Activated naive CD8-positive, alpha-beta T cell treated with anti-CD3 and anti-CD28 coated beads, Interleukin-2, amount 10 ng/mL, durations not matched to agents 7 days and 5 days (primary cell): Measurements from ENCODE around the gene RIMS1. TPM values are rescaled to one million over a fixed set of nuclear protein-coding genes. Genes with fewer than 3 reads are reported as not detected.

Source experiments
- ATAC-seq: fragments of 150-1000 bp; cut with Tn5 transposase; one replicate; pipeline ENCODE4 v1.10.0; 2021; ENCODE audit warnings: low read depth, moderate library complexity
- POLR2A ChIA-PET: fragments of 350-600 bp; sonication (Branson Sonifier 250); formaldehyde crosslinking; loops from one replicate; lab custom pipeline; 2021; ENCODE audit warnings: antibody characterized with exemption; lab: Charles Lee
- DNase-seq: peaks from one replicate; pipeline ENCODE4 v3.0.0; 2021
- H3K27ac Mint-ChIP-seq: one replicate; pipeline ENCODE4 v1.8.0; 2022; ENCODE audit warnings: mild to moderate bottlenecking, mixed read lengths
- H3K27me3 Mint-ChIP-seq: one replicate; pipeline ENCODE4 v1.8.0; 2022; ENCODE audit warnings: mild to moderate bottlenecking, moderate library complexity, mixed read lengths
- H3K36me3 Mint-ChIP-seq: one replicate; pipeline ENCODE4 v1.8.0; 2021; ENCODE audit warnings: mild to moderate bottlenecking, mixed read lengths
- H3K4me1 Mint-ChIP-seq: one replicate; pipeline ENCODE4 v1.8.0; 2021; ENCODE audit warnings: mixed read lengths
- H3K4me3 Mint-ChIP-seq: one replicate; pipeline ENCODE4 v1.8.0; 2022; ENCODE audit warnings: mild to moderate bottlenecking, moderate library complexity, mixed read lengths
- H3K9me3 Mint-ChIP-seq: one replicate; pipeline ENCODE4 v1.8.0; 2021; ENCODE audit warnings: mixed read lengths
- total RNA-seq, 2 experiments: library from RNA; stranded (reverse); gene quantifications; one replicate each; pipeline ENCODE4 v1.2.3, GENCODE V29; 2021

RIMS1 gene, protein sequence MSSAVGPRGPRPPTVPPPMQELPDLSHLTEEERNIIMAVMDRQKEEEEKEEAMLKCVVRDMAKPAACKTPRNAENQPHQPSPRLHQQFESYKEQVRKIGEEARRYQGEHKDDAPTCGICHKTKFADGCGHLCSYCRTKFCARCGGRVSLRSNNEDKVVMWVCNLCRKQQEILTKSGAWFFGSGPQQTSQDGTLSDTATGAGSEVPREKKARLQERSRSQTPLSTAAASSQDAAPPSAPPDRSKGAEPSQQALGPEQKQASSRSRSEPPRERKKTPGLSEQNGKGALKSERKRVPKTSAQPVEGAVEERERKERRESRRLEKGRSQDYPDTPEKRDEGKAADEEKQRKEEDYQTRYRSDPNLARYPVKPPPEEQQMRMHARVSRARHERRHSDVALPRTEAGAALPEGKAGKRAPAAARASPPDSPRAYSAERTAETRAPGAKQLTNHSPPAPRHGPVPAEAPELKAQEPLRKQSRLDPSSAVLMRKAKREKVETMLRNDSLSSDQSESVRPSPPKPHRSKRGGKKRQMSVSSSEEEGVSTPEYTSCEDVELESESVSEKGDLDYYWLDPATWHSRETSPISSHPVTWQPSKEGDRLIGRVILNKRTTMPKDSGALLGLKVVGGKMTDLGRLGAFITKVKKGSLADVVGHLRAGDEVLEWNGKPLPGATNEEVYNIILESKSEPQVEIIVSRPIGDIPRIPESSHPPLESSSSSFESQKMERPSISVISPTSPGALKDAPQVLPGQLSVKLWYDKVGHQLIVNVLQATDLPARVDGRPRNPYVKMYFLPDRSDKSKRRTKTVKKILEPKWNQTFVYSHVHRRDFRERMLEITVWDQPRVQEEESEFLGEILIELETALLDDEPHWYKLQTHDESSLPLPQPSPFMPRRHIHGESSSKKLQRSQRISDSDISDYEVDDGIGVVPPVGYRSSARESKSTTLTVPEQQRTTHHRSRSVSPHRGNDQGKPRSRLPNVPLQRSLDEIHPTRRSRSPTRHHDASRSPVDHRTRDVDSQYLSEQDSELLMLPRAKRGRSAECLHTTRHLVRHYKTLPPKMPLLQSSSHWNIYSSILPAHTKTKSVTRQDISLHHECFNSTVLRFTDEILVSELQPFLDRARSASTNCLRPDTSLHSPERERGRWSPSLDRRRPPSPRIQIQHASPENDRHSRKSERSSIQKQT (N-terminal part only)
- total RNA-seq = not detected

DNA sequence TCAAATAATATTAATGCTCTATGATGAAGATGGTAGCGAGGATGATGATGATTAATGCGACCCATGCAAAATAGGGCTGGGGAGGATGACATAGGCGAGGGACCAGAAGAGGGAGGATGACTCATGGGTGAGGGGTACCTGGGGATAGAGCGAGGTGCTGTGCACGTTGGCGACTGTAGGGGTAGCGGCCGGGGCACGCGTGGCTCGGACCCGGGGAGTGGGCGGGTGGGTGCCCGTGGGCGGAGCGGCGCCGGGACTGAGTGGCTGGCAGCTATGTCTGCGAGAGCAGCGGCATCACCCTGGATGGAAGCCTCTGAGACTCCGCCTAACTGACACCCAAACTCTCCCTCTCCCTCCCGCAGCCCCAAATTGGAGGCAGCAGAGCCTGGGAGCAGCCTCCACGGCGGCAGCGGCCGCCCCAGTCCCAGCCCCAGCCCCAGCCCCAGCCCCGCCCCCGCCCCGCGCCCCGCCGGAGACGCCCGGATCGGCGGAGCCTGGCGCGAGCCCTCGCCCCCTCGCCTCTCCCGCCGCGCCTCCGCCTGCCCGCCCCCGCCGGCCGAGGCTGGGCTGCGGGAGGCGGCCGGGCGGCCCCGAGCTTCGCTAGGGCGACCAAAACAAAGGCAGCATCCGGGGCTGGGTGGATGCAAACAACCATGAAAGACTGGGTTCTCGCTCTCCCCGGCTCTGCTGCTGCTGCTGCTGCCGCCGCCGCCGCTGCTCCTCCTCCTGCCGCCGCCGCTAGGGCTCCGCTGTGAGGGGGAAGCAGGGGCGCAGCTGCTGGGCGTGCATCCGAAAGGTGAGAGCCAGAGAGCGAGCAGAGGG lies at the start of gene RIMS1:
Gene RIMS1 (plus strand): TSS at position 367 of the 822 bp plus-strand sequence. CDS start 474 bp downstream, outside the sequence.
- peak within 1 kb of the TSS; percentile 14 for H3K27ac Mint-ChIP-seq
- peak; percentile 29 for DNase-seq
- POLR2A ChIA-PET = no interaction called here

DNA sequence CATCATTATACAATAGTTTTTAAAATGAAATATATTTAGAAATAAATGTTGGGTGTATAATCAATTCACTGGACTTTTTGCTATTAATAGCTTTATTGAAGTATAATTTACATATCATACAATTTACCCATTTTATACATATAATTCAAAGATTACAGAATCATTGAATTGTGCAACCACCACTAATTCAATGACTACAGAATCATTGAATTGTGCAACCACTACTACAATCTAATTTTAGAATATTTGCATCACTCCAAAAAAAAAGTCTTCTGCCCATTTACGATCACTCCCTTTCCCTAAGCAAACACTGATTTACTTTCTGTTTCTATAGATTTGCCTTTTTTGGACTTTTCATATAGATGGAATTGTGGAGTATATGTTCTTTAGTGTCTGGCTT lies 35.1 kb upstream of the RIMS1 start:
- no peak overlapping the region for H3K4me3 Mint-ChIP-seq
- DNase-seq (no peak), ATAC-seq (no peak)
- no peaks in the 10 kb centered on the region for H3K36me3 Mint-ChIP-seq
- POLR2A ChIA-PET = no interaction called here
- H3K27ac Mint-ChIP-seq = no peak overlapping the region
- no peaks in the 10 kb centered on the region for H3K27me3 Mint-ChIP-seq
- no peaks in the 10 kb centered on the region for H3K4me1 Mint-ChIP-seq
- no peaks in the 10 kb centered on the region for H3K9me3 Mint-ChIP-seq

More for the DNA sequence above, at the start of gene RIMS1:
- Mint-ChIP-seq H3K36me3 (no peaks in the 10 kb centered on the region), H3K9me3 (no peaks in the 10 kb centered on the region), H3K27me3 (peaks cover 21% of the 10 kb centered on the region), H3K4me1 (peaks cover 2% of the 10 kb centered on the region), H3K4me3 (no peak within 1 kb of the TSS)
- ATAC-seq = peak; percentile 50

DNA sequence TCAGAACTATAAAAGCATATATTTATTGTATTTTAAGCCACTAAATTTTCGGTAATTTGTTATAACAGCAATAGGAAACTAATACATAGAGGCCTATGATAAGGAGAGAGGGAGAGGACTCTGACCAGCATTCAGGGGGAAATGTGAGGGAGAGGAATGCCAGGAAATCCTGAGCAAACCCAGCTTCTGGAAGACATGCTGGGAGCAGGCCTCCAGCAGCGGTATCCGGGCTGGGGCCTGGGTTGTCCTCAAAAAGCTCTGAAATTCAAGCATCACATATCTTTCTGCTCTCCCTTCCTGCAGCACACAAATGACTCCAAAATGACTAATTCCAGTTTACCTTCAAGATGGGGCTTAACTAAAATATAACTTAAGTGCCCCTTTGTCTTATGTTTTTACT lies 33.4 kb upstream of the RIMS1 start:
- no peak overlapping the region for H3K27ac Mint-ChIP-seq
- no peaks in the 10 kb centered on the region for H3K27me3 Mint-ChIP-seq
- no peak overlapping the region for H3K4me3 Mint-ChIP-seq
- POLR2A ChIA-PET = no interaction called here
- ATAC-seq (no peak), DNase-seq (no peak)
- no peaks in the 10 kb centered on the region for H3K36me3 Mint-ChIP-seq
- no peaks in the 10 kb centered on the region for H3K9me3 Mint-ChIP-seq
- H3K4me1 Mint-ChIP-seq = no peaks in the 10 kb centered on the region

- Mint-ChIP-seq H3K36me3 (no peaks in the 10 kb centered on the region), H3K27ac (no peak overlapping the region), H3K4me3 (no peak overlapping the region), H3K27me3 (no peaks in the 10 kb centered on the region), H3K4me1 (no peaks in the 10 kb centered on the region), H3K9me3 (no peaks in the 10 kb centered on the region)
- POLR2A ChIA-PET = no interaction called here
- no peak for ATAC-seq
- DNase-seq = no peak
These were observed 30.9 kb upstream of the RIMS1 start for GRCh38 chr6:71855406-71855805.

- DNase-seq (no peak), ATAC-seq (no peak)
- no peaks in the 10 kb centered on the region for H3K4me1 Mint-ChIP-seq
- H3K4me3 Mint-ChIP-seq = no peak overlapping the region
- no peaks in the 10 kb centered on the region for H3K9me3 Mint-ChIP-seq
- no peaks in the 10 kb centered on the region for H3K36me3 Mint-ChIP-seq
- no peak overlapping the region for H3K27ac Mint-ChIP-seq
- H3K27me3 Mint-ChIP-seq = no peaks in the 10 kb centered on the region
- POLR2A ChIA-PET = no interaction called here
These were observed 7.3 kb upstream of the RIMS1 start for GRCh38 chr6:71879016-71879415.

GRCh38 chr6:71887006-71887743 lies 825 bp downstream of the RIMS1 start:
- POLR2A ChIA-PET = no interaction called here
- Mint-ChIP-seq H3K27ac (no peak overlapping the region), H3K27me3 (peaks cover 21% of the 10 kb centered on the region), H3K4me3 (no peak overlapping the region), H3K9me3 (no peaks in the 10 kb centered on the region), H3K4me1 (peaks cover 2% of the 10 kb centered on the region), H3K36me3 (no peaks in the 10 kb centered on the region)
- ATAC-seq = no peak
- DNase-seq = no peak

DNA sequence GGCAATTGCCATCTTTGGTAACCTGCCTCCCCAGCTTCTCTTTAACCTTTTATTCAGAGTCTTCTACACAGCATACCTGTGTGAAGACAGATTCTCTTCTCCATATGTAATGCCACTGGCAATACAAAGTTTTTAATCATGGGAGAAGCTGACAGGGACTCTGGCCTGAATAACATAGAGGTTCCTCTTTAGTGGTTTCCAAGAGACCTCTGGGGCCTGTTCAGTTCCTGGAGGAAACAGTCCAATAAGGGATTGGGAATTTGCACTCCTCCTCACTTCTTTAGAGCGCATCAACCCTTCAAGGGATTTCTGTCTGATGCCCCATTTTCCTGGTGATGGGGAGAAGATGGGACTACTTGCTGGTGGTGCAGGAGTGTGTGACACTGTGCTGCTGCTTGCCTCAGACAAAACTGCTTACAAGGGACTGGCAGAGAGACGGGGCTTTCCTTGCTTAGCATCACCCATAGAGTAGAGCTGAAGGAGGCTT lies 1.4 kb downstream of the RIMS1 start:
- no peak overlapping the region for H3K4me3 Mint-ChIP-seq
- POLR2A ChIA-PET = no interaction called here

GRCh38 chr6:71888756-71889340 lies 2.5 kb downstream of the RIMS1 start:
- no peak for ATAC-seq
- no peak overlapping the region for H3K27ac Mint-ChIP-seq
- peaks cover 2% of the 10 kb centered on the region for H3K4me1 Mint-ChIP-seq
- H3K36me3 Mint-ChIP-seq = no peaks in the 10 kb centered on the region
- POLR2A ChIA-PET = no interaction called here
- peaks cover 21% of the 10 kb centered on the region for H3K27me3 Mint-ChIP-seq
- H3K9me3 Mint-ChIP-seq = no peaks in the 10 kb centered on the region
- DNase-seq = no peak
- no peak overlapping the region for H3K4me3 Mint-ChIP-seq

More for the DNA sequence above, 1.4 kb downstream of the RIMS1 start:
- DNase-seq (no peak), ATAC-seq (no peak)
- Mint-ChIP-seq H3K27ac (no peak overlapping the region), H3K4me1 (peaks cover 2% of the 10 kb centered on the region), H3K27me3 (peaks cover 21% of the 10 kb centered on the region), H3K9me3 (no peaks in the 10 kb centered on the region), H3K36me3 (no peaks in the 10 kb centered on the region)

DNA sequence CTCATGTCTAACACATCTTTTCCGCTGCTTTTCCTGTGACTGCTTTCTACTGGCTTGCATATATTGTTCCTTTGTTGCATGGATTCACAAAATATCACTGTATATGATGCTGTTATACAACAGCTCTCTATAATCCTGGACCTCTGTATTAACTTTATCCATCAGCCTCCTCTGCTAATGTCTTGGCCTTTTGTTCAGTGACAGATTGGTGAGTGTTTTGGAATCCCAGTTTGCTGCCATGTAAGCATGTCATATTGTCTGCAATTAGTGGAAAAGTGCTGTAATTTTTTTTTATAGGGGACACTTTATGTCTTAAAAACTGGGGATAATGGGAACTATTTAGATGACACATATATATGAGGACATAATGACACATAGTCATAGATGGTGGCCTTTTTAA lies 3.0 kb downstream of the RIMS1 start:
- POLR2A ChIA-PET = no interaction called here
- Mint-ChIP-seq H3K27me3 (peaks cover 20% of the 10 kb centered on the region), H3K9me3 (no peaks in the 10 kb centered on the region), H3K4me1 (peaks cover 2% of the 10 kb centered on the region), H3K27ac (no peak overlapping the region), H3K36me3 (no peaks in the 10 kb centered on the region), H3K4me3 (no peak overlapping the region)
- ATAC-seq (no peak), DNase-seq (no peak)

- Mint-ChIP-seq H3K27me3 (peaks cover under 1% of the 10 kb centered on the region), H3K4me1 (no peaks in the 10 kb centered on the region), H3K36me3 (no peaks in the 10 kb centered on the region), H3K27ac (no peak overlapping the region), H3K4me3 (no peak overlapping the region), H3K9me3 (no peaks in the 10 kb centered on the region)
- ATAC-seq = no peak
- DNase-seq = no peak
- POLR2A ChIA-PET = no interaction called here
These were observed 6.3 kb downstream of the RIMS1 start for GRCh38 chr6:71892641-71893040.

DNA sequence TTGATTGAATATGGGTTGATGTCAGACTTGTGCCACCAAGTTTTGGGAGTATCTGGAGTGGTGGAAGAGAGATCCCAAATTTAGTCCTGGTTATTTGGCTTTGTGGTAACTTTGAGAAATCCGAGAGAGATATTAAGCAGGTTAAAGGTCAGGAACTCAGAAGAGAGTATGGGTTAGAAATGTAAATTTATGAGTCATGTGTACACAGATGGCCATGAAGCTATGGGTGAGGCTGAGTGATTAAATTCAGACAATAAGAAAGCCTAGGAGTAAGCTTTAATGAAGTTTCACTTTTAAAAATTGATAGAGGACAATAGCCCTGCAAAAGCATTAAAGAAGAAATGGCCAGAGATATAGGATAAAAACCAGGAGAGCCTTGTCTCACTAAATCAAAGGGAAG lies 14.3 kb downstream of the RIMS1 start:
- Mint-ChIP-seq H3K9me3 (no peaks in the 10 kb centered on the region), H3K27me3 (no peaks in the 10 kb centered on the region), H3K4me3 (no peak overlapping the region), H3K36me3 (no peaks in the 10 kb centered on the region), H3K4me1 (no peaks in the 10 kb centered on the region), H3K27ac (no peak overlapping the region)
- POLR2A ChIA-PET = no interaction called here
- DNase-seq (no peak), ATAC-seq (no peak)

- DNase-seq (no peak), ATAC-seq (no peak)
- H3K27me3 Mint-ChIP-seq = no peaks in the 10 kb centered on the region
- no peaks in the 10 kb centered on the region for H3K36me3 Mint-ChIP-seq
- H3K4me1 Mint-ChIP-seq = no peaks in the 10 kb centered on the region
- H3K27ac Mint-ChIP-seq = no peak overlapping the region
- H3K4me3 Mint-ChIP-seq = no peak overlapping the region
- H3K9me3 Mint-ChIP-seq = no peaks in the 10 kb centered on the region
- POLR2A ChIA-PET = no interaction called here
These were observed 15.9 kb downstream of the RIMS1 start for GRCh38 chr6:71902261-71902660.
